DND-41 (cell line): Measurements from ENCODE around the gene TRIM4.
A peak's percentile ranks its signal among the peaks of the same experiment; 100 is the strongest.
"Not testable (repeated sequence)": the region's sequence is repeated elsewhere in the genome, so short reads cannot be mapped to it uniquely, and the experiment has no call there.

Experiments
- ATAC-seq: fragments of 200-7000 bp; cut with Tn5 transposase; 3 replicates; pipeline ENCODE4 v1.9.1; 2021; ENCODE audit warnings: low read depth; ENCODE audit not compliant: insufficient read depth
- DNase-seq: peaks from one replicate; pipeline ENCODE4 v3.0.0-alpha.2; 2020
- H2AFZ ChIP-seq: 2 replicates; pipeline ENCODE4 v1.6.0; 2012; ENCODE audit warnings: low read depth, low read length
- H3K27ac ChIP-seq: 2 replicates; pipeline ENCODE4 v1.5.1; 2012; ENCODE audit warnings: low read length, inconsistent platforms
- H3K27me3 ChIP-seq: fragments of 200-600 bp; sonication (generic); 2 replicates; pipeline ENCODE4 v1.6.0; 2012; ENCODE audit warnings: low read length, mild to moderate bottlenecking, inconsistent platforms; ENCODE audit not compliant: insufficient read depth, poor library complexity
- H3K36me3 ChIP-seq: 2 replicates; pipeline ENCODE4 v1.5.1; 2012; ENCODE audit warnings: low read length, inconsistent platforms; ENCODE audit not compliant: insufficient read depth
- H3K4me1 ChIP-seq: 2 replicates; pipeline ENCODE4 v1.5.1; 2012; ENCODE audit warnings: mild to moderate bottlenecking, low read length; ENCODE audit not compliant: insufficient read depth
- H3K4me2 ChIP-seq: 2 replicates; pipeline ENCODE4 v1.6.0; 2012; ENCODE audit warnings: mild to moderate bottlenecking, moderate library complexity, low read length, inconsistent platforms; ENCODE audit not compliant: insufficient read depth
- H3K4me3 ChIP-seq, 2 experiments: fragments of 200-600 bp in 1 of 2; shearing (Covaris generic) in 1 of 2; 2 replicates each; pipeline ENCODE4 v1.5.1; 2012 to 2016; ENCODE audit warnings: inconsistent platforms in 2 of 2, low read length in 2 of 2, mild to moderate bottlenecking in 2 of 2, low read depth in 1 of 2, moderate library complexity in 1 of 2
- H3K79me2 ChIP-seq: 2 replicates; pipeline ENCODE4 v1.6.0; 2012; ENCODE audit warnings: low read length, inconsistent platforms; ENCODE audit not compliant: insufficient read depth
- H3K9ac ChIP-seq: 2 replicates; pipeline ENCODE4 v1.6.0; 2012; ENCODE audit warnings: low read depth, mild to moderate bottlenecking, inconsistent platforms, low read length, moderate library complexity
- H3K9me3 ChIP-seq: 2 replicates; pipeline ENCODE4 v1.5.1; 2012; ENCODE audit warnings: low read length, moderate library complexity, mild to moderate bottlenecking, inconsistent platforms; ENCODE audit not compliant: insufficient read depth, severe bottlenecking
- H4K20me1 ChIP-seq: 2 replicates; pipeline ENCODE4 v1.6.0; 2012; ENCODE audit warnings: low read length; ENCODE audit not compliant: insufficient read depth
- EZH2 ChIP-seq: IDR thresholded peaks from 3 replicates; pipeline ENCODE4 v1.6.1; 2012; ENCODE audit warnings: borderline replicate concordance, low read depth, mild to moderate bottlenecking, moderate library complexity, low read length, inconsistent platforms; ENCODE audit not compliant: severe bottlenecking
- TF ChIP-seq, protein P1 (sequence below): IDR thresholded peaks from 2 replicates; pipeline ENCODE4 v1.5.1; 2012; ENCODE audit warnings: borderline replicate concordance, low read length, moderate library complexity, mild to moderate bottlenecking; ENCODE audit not compliant: poor library complexity, severe bottlenecking; ENCODE audit errors: extremely low read depth

TRIM4 gene

GRCh38 chr7:99938296-99938695 is 19.0 kb upstream of the TRIM4 start:
- H2AFZ ChIP-seq, result no peak overlapping the region
- no peaks in the 10 kb centered on the region for H3K36me3 ChIP-seq
- ATAC-seq, result no peak
- no peaks in the 10 kb centered on the region for H4K20me1 ChIP-seq
- H3K4me2 ChIP-seq, result no peak overlapping the region
- no peak overlapping the region for H3K9ac ChIP-seq
- H3K9me3 ChIP-seq, result peaks cover 8% of the 10 kb centered on the region
- TF ChIP-seq, protein P1, sequence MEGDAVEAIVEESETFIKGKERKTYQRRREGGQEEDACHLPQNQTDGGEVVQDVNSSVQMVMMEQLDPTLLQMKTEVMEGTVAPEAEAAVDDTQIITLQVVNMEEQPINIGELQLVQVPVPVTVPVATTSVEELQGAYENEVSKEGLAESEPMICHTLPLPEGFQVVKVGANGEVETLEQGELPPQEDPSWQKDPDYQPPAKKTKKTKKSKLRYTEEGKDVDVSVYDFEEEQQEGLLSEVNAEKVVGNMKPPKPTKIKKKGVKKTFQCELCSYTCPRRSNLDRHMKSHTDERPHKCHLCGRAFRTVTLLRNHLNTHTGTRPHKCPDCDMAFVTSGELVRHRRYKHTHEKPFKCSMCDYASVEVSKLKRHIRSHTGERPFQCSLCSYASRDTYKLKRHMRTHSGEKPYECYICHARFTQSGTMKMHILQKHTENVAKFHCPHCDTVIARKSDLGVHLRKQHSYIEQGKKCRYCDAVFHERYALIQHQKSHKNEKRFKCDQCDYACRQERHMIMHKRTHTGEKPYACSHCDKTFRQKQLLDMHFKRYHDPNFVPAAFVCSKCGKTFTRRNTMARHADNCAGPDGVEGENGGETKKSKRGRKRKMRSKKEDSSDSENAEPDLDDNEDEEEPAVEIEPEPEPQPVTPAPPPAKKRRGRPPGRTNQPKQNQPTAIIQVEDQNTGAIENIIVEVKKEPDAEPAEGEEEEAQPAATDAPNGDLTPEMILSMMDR, result no peak
- TF ChIP-seq EZH2, result no peak
- H3K27me3 ChIP-seq, result peaks cover 2% of the 10 kb centered on the region
- DNase-seq, result no peak
- no peaks in the 10 kb centered on the region for H3K79me2 ChIP-seq
- no peaks in the 10 kb centered on the region for H3K4me1 ChIP-seq
- no peak overlapping the region for H3K4me3 ChIP-seq
- H3K27ac ChIP-seq, result no peak overlapping the region

DNA sequence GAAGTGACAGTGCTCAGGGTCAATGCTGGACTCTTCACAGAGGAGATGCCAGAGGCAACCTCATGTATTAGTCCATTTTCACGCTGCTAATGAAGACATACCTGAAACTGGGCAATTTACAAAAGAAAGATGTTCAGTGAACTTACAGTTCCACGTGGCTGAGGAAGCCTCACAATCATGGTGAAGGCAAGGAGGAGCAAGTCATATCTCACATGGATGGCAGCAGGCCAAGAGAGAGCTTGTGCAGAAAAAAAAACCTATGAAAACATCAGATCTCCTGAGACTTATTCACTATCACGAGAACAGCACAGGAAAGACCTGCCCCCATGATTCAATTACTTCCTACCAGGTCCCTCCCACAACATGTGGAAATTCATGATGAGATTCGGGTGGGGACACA is 15.7 kb upstream of the TRIM4 start:
- not testable (repeated sequence) for DNase-seq, H3K4me1 ChIP-seq, H3K79me2 ChIP-seq, H4K20me1 ChIP-seq, H3K4me3 ChIP-seq, ATAC-seq, H3K27me3 ChIP-seq, H2AFZ ChIP-seq, H3K9me3 ChIP-seq, H3K9ac ChIP-seq, H3K36me3 ChIP-seq, H3K27ac ChIP-seq, H3K4me2 ChIP-seq

- ATAC-seq (no peak), DNase-seq (no peak)
- TF ChIP-seq, protein P1, result no peak
- no peak for TF ChIP-seq EZH2
- H3K36me3 ChIP-seq, result no peaks in the 10 kb centered on the region
- H3K4me1 ChIP-seq, result peaks cover 10% of the 10 kb centered on the region
- no peak overlapping the region for H3K27ac ChIP-seq
- no peaks in the 10 kb centered on the region for H3K9me3 ChIP-seq
- no peak overlapping the region for H3K9ac ChIP-seq
- peaks cover 25% of the 10 kb centered on the region for H3K27me3 ChIP-seq
- H3K4me2 ChIP-seq, result no peak overlapping the region
- no peaks in the 10 kb centered on the region for H4K20me1 ChIP-seq
- H3K4me3 ChIP-seq, result no peak overlapping the region
- H2AFZ ChIP-seq, result no peak overlapping the region
- H3K79me2 ChIP-seq, result no peaks in the 10 kb centered on the region
These were observed 11.0 kb upstream of the TRIM4 start for GRCh38 chr7:99930376-99930775.

GRCh38 chr7:99929730-99930053 is 10.4 kb upstream of the TRIM4 start:
- TF ChIP-seq EZH2, result no peak
- TF ChIP-seq, protein P1, result no peak
- Histone ChIP-seq H2AFZ (peak overlapping the region; percentile 22), H3K9ac (no peak overlapping the region), H3K36me3 (no peaks in the 10 kb centered on the region), H3K79me2 (no peaks in the 10 kb centered on the region), H4K20me1 (no peaks in the 10 kb centered on the region), H3K27me3 (peaks cover 25% of the 10 kb centered on the region), H3K27ac (no peak overlapping the region), H3K4me1 (peaks cover 10% of the 10 kb centered on the region), H3K4me2 (peak overlapping the region; percentile 47; the same call in 1 of the 2 replicates), H3K9me3 (no peaks in the 10 kb centered on the region), H3K4me3 (no peak overlapping the region)
- DNase-seq (no peak), ATAC-seq (no peak; the same call in 2 of the 3 replicates)
